ENCODE results near the gene TMEM9.

The TMEM9 gene

GRCh38 chr1:201183753-201184152 lies 29.5 kb upstream of the TMEM9 start:
- H3K4me1 ChIP-seq (ENCODE audit: low read length) = peaks cover 6% of the 10 kb centered on the region
- TF ChIP-seq CTCF (IDR thresholded peaks at IDR 0.05; ENCODE audit: low read depth, low read length) = no peak
- no peak for TF ChIP-seq EZH2phosphoT487 (IDR thresholded peaks at IDR 0.05; ENCODE audit: low read depth)
- H4K20me1 ChIP-seq (ENCODE audit: insufficient read depth, low read length) = no peaks in the 10 kb centered on the region
- no peak overlapping the region for H2AFZ ChIP-seq (ENCODE audit: low read depth, low read length)
- no peak overlapping the region for H3K4me2 ChIP-seq (ENCODE audit: low read length)
- no peak overlapping the region for H3K4me3 ChIP-seq (ENCODE audit: low read length)
- no peaks in the 10 kb centered on the region for H3K36me3 ChIP-seq (replicated peaks; ENCODE audit: low read depth, low read length)
- H3K27ac ChIP-seq (ENCODE audit: low read length) = no peak overlapping the region
- no peaks in the 10 kb centered on the region for H3K79me2 ChIP-seq (ENCODE audit: low read length)
- no peaks in the 10 kb centered on the region for H3K9me3 ChIP-seq (ENCODE audit: insufficient read depth, low read length)
- H3K9ac ChIP-seq (ENCODE audit: low read length) = no peak overlapping the region
- H3K27me3 ChIP-seq (ENCODE audit: low read depth, low read length) = peaks cover 67% of the 10 kb centered on the region

DNA sequence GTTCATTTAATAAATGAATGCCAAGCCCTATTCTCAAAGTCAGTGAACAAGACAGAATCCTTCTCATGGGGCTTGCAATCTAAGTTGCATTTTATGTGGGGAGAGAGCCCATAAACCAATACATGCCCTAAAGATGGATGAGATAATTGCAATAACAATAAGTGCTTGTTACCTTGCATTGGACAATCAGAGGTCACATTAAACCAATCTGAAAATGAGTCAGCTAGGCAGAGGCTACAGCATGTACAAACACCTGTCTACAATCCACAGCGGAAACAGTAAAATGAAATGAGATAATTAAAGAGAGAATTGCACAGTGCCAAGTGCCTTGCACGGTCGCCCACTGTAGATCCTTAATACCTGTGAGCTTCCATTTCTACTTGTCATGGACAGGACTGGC lies 28.9 kb upstream of the TMEM9 start:
- no peaks in the 10 kb centered on the region for H3K9me3 ChIP-seq (ENCODE audit: insufficient read depth, low read length)
- no peaks in the 10 kb centered on the region for H4K20me1 ChIP-seq (ENCODE audit: insufficient read depth, low read length)
- no peak overlapping the region for H3K9ac ChIP-seq (ENCODE audit: low read length)
- no peak overlapping the region for H2AFZ ChIP-seq (ENCODE audit: low read depth, low read length)
- peaks cover 68% of the 10 kb centered on the region for H3K27me3 ChIP-seq (ENCODE audit: low read depth, low read length)
- TF ChIP-seq CTCF (IDR thresholded peaks at IDR 0.05; ENCODE audit: low read depth, low read length) = no peak
- H3K36me3 ChIP-seq (replicated peaks; ENCODE audit: low read depth, low read length) = no peaks in the 10 kb centered on the region
- no peak overlapping the region for H3K4me2 ChIP-seq (ENCODE audit: low read length)
- H3K4me3 ChIP-seq (ENCODE audit: low read length) = no peak overlapping the region
- no peaks in the 10 kb centered on the region for H3K79me2 ChIP-seq (ENCODE audit: low read length)
- no peak overlapping the region for H3K27ac ChIP-seq (ENCODE audit: low read length)
- peaks cover 6% of the 10 kb centered on the region for H3K4me1 ChIP-seq (ENCODE audit: low read length)

DNA sequence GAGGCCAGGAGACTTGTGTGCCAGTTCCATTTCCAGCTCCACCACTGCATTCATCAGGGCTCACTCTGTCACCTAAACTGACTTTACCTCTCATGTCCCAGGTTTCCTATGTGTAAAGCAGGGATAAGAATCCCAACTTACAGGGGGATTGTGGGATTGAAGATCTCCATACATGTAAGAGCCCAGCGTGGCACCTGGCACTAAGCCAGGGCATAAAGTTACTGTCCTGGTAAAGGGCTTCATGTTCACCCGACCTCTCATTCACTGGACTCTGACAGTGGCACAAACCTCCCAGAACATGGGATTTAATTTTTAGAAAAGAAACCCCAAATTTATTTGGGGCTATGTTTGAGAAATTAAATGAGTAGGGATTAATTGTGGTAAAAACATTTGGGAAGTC lies 27.5 kb upstream of the TMEM9 start:
- H3K9ac ChIP-seq (ENCODE audit: low read length) = no peak overlapping the region
- peaks cover 6% of the 10 kb centered on the region for H3K4me1 ChIP-seq (ENCODE audit: low read length)
- no peak overlapping the region for H3K4me3 ChIP-seq (ENCODE audit: low read length)
- H3K79me2 ChIP-seq (ENCODE audit: low read length) = no peaks in the 10 kb centered on the region
- H3K9me3 ChIP-seq (ENCODE audit: insufficient read depth, low read length) = no peaks in the 10 kb centered on the region
- H4K20me1 ChIP-seq (ENCODE audit: insufficient read depth, low read length) = no peaks in the 10 kb centered on the region
- no peaks in the 10 kb centered on the region for H3K36me3 ChIP-seq (replicated peaks; ENCODE audit: low read depth, low read length)
- no peak overlapping the region for H3K27ac ChIP-seq (ENCODE audit: low read length)
- no peak overlapping the region for H2AFZ ChIP-seq (ENCODE audit: low read depth, low read length)
- no peak overlapping the region for H3K4me2 ChIP-seq (ENCODE audit: low read length)
- peaks cover 59% of the 10 kb centered on the region for H3K27me3 ChIP-seq (ENCODE audit: low read depth, low read length)
- TF ChIP-seq CTCF (IDR thresholded peaks at IDR 0.05; ENCODE audit: low read depth, low read length) (no peak), EZH2phosphoT487 (IDR thresholded peaks at IDR 0.05; ENCODE audit: low read depth) (no peak)

- no peak overlapping the region for H3K27ac ChIP-seq (ENCODE audit: low read length)
Observed at GRCh38 chr1:201181323-201181722, 27.0 kb upstream of the TMEM9 start.

More at GRCh38 chr1:201181323-201181722, 27.0 kb upstream of the TMEM9 start:
- no peaks in the 10 kb centered on the region for H3K9me3 ChIP-seq (ENCODE audit: insufficient read depth, low read length)
- no peaks in the 10 kb centered on the region for H3K79me2 ChIP-seq (ENCODE audit: low read length)
- H3K36me3 ChIP-seq (replicated peaks; ENCODE audit: low read depth, low read length) = no peaks in the 10 kb centered on the region
- H3K4me2 ChIP-seq (ENCODE audit: low read length) = no peak overlapping the region
- TF ChIP-seq EZH2phosphoT487 (IDR thresholded peaks at IDR 0.05; ENCODE audit: low read depth) (no peak), CTCF (IDR thresholded peaks at IDR 0.05; ENCODE audit: low read depth, low read length) (no peak)
- H2AFZ ChIP-seq (ENCODE audit: low read depth, low read length) = no peak overlapping the region
- no peak overlapping the region for H3K9ac ChIP-seq (ENCODE audit: low read length)
- H3K27me3 ChIP-seq (ENCODE audit: low read depth, low read length) = peaks cover 59% of the 10 kb centered on the region
- peaks cover 6% of the 10 kb centered on the region for H3K4me1 ChIP-seq (ENCODE audit: low read length)
- H3K4me3 ChIP-seq (ENCODE audit: low read length) = no peak overlapping the region
- H4K20me1 ChIP-seq (ENCODE audit: insufficient read depth, low read length) = no peaks in the 10 kb centered on the region
